Loucy (cell line): ENCODE data around the gene TLCD5.

ENCODE experiments used
- H2AFZ ChIP-seq: fragments of 200-600 bp; sonication (generic); 2 replicates; pipeline ENCODE4 v1.6.0; 2016; ENCODE audit warnings: antibody characterized with exemption, mild to moderate bottlenecking, low read length, moderate library complexity
- H3F3A ChIP-seq: fragments of 200-600 bp; 2 replicates; pipeline ENCODE4 v1.6.0; 2016; ENCODE audit warnings: antibody characterized with exemption, low read depth, mild to moderate bottlenecking
- H3K27me3 ChIP-seq: fragments of 200-600 bp; sonication (generic); 2 replicates; pipeline ENCODE4 v1.6.1; 2014; ENCODE audit warnings: low read length, mild to moderate bottlenecking; ENCODE audit not compliant: insufficient read depth, poor library complexity, severe bottlenecking
- H3K36me3 ChIP-seq: fragments of 200-600 bp; sonication (generic); 2 replicates; pipeline ENCODE4 v1.6.1; 2016; ENCODE audit warnings: low read length; ENCODE audit not compliant: insufficient read depth
- H3K4me1 ChIP-seq: fragments of 200-600 bp; sonication (generic); 2 replicates; pipeline ENCODE4 v1.5.1; 2014; ENCODE audit warnings: low read length, mild to moderate bottlenecking; ENCODE audit not compliant: insufficient read depth, poor library complexity, severe bottlenecking
- H3K4me2 ChIP-seq: fragments of 200-600 bp; sonication (generic); 2 replicates; pipeline ENCODE4 v1.6.0; 2014; ENCODE audit warnings: antibody characterized with exemption, low read length, low read depth, mild to moderate bottlenecking; ENCODE audit not compliant: poor library complexity, severe bottlenecking
- H3K4me3 ChIP-seq: fragments of 200-600 bp; sonication (generic); 2 replicates; pipeline ENCODE4 v1.5.1; 2014; ENCODE audit warnings: low read length, mild to moderate bottlenecking, mixed read lengths; ENCODE audit not compliant: poor library complexity, severe bottlenecking
- H3K79me2 ChIP-seq: fragments of 200-600 bp; sonication (generic); 2 replicates; pipeline ENCODE4 v1.6.1; 2014; ENCODE audit warnings: low read length; ENCODE audit not compliant: insufficient read depth
- H3K9ac ChIP-seq: fragments of 200-600 bp; sonication (generic); 2 replicates; pipeline ENCODE4 v1.6.0; 2014; ENCODE audit warnings: mild to moderate bottlenecking, low read depth, low read length, moderate library complexity; ENCODE audit not compliant: poor library complexity, severe bottlenecking
- H3K9me2 ChIP-seq: fragments of 200-600 bp; sonication (generic); replicated peaks from 2 replicates; pipeline ENCODE4 v1.6.1; 2016; ENCODE audit warnings: low read depth, low read length, mixed read lengths
- H3K9me3 ChIP-seq: fragments of 200-600 bp; sonication (generic); 2 replicates; pipeline ENCODE4 v1.6.1; 2014; ENCODE audit warnings: mild to moderate bottlenecking, antibody characterized with exemption, low read length, low read depth; ENCODE audit not compliant: insufficient read depth
- H4K20me1 ChIP-seq: fragments of 200-600 bp; sonication (generic); 2 replicates; pipeline ENCODE4 v1.6.0; 2014; ENCODE audit warnings: antibody characterized with exemption, low read length, mild to moderate bottlenecking; ENCODE audit not compliant: insufficient read depth, poor library complexity, severe bottlenecking
- CTCF ChIP-seq: fragments of 200-600 bp; sonication (generic); conservative IDR thresholded peaks from 2 replicates; pipeline ENCODE4 v1.5.1; 2014; ENCODE audit warnings: mild to moderate bottlenecking, antibody characterized with exemption, low read length
- EZH2phosphoT487 ChIP-seq: fragments of 200-600 bp; IDR thresholded peaks from 2 replicates; pipeline ENCODE4 v1.6.1; 2018; ENCODE audit warnings: antibody characterized with exemption, mild to moderate bottlenecking, moderate library complexity, borderline replicate concordance

Gene TLCD5

GRCh38 chr11:120302001-120302805 is 22.9 kb upstream of the TLCD5 start:
- H3K36me3 ChIP-seq = no peaks in the 10 kb centered on the region
- no peaks in the 10 kb centered on the region for H4K20me1 ChIP-seq
- H3K4me1 ChIP-seq = no peaks in the 10 kb centered on the region
- H3F3A ChIP-seq = no peaks in the 10 kb centered on the region
- no peak overlapping the region for H3K4me3 ChIP-seq
- TF ChIP-seq CTCF (no peak), EZH2phosphoT487 (no peak)
- no peak overlapping the region for H3K9ac ChIP-seq
- no peaks in the 10 kb centered on the region for H3K9me2 ChIP-seq
- no peaks in the 10 kb centered on the region for H3K27me3 ChIP-seq
- no peaks in the 10 kb centered on the region for H3K9me3 ChIP-seq
- no peak overlapping the region for H2AFZ ChIP-seq
- H3K4me2 ChIP-seq = no peak overlapping the region
- H3K79me2 ChIP-seq = no peaks in the 10 kb centered on the region

GRCh38 chr11:120303004-120303637 is 22.0 kb upstream of the TLCD5 start:
- no peaks in the 10 kb centered on the region for H3K79me2 ChIP-seq
- H3K9me3 ChIP-seq = no peaks in the 10 kb centered on the region
- H3K4me3 ChIP-seq = no peak overlapping the region
- H4K20me1 ChIP-seq = no peaks in the 10 kb centered on the region
- no peaks in the 10 kb centered on the region for H3K9me2 ChIP-seq
- TF ChIP-seq CTCF = peak; percentile 100
- no peak for TF ChIP-seq EZH2phosphoT487
- no peaks in the 10 kb centered on the region for H3F3A ChIP-seq
- H3K36me3 ChIP-seq = no peaks in the 10 kb centered on the region
- H3K27me3 ChIP-seq = no peaks in the 10 kb centered on the region
- H3K4me2 ChIP-seq = no peak overlapping the region
- no peaks in the 10 kb centered on the region for H3K4me1 ChIP-seq
- H3K9ac ChIP-seq = no peak overlapping the region
- H2AFZ ChIP-seq = no peak overlapping the region

GRCh38 chr11:120304526-120304925 is 20.6 kb upstream of the TLCD5 start:
- Histone ChIP-seq H2AFZ (no peak overlapping the region), H3K9me2 (no peaks in the 10 kb centered on the region), H4K20me1 (no peaks in the 10 kb centered on the region), H3K36me3 (no peaks in the 10 kb centered on the region), H3K4me1 (no peaks in the 10 kb centered on the region), H3K4me2 (no peak overlapping the region), H3K27me3 (no peaks in the 10 kb centered on the region), H3K9ac (no peak overlapping the region), H3K4me3 (no peak overlapping the region), H3F3A (no peaks in the 10 kb centered on the region), H3K79me2 (no peaks in the 10 kb centered on the region), H3K9me3 (no peaks in the 10 kb centered on the region)
- TF ChIP-seq CTCF = no peak
- no peak for TF ChIP-seq EZH2phosphoT487
